ENCODE data around the gene XYLT1. TPM values are rescaled to one million over a fixed set of nuclear protein-coding genes. Genes with fewer than 3 reads are reported as not detected.

XYLT1 gene
- total RNA-seq, 1 experiment from 2014 or later, result 1.7 TPM

DNA sequence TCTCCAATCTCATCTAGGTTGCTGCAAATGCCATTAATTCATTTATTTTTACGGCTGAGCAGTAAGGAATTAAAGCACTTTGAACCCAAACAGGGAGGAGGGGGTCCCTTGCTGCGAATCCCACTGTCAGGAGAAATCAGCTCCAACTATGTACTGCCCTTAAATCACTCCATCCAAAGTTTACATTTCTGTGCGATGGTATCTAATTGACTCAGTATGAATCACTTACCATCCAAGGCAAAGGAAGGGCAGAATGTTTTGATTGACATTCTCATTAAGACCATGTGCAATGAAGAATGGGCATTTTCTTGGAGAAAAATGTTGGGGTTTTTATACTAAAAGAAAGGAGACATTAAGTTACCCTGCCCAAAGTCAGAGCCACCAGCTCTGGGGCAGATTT lies 47.7 kb upstream of the XYLT1 start:
- no peaks in the 10 kb centered on the region for H3F3A ChIP-seq (ENCODE audit: insufficient read depth, low read depth)
- H4K20me1 ChIP-seq (ENCODE audit: insufficient read depth), result no peaks in the 10 kb centered on the region
- H3K9me2 ChIP-seq (ENCODE audit: insufficient read depth), result no peaks in the 10 kb centered on the region
- no peak overlapping the region for H2AFZ ChIP-seq
- TF ChIP-seq, protein P1, sequence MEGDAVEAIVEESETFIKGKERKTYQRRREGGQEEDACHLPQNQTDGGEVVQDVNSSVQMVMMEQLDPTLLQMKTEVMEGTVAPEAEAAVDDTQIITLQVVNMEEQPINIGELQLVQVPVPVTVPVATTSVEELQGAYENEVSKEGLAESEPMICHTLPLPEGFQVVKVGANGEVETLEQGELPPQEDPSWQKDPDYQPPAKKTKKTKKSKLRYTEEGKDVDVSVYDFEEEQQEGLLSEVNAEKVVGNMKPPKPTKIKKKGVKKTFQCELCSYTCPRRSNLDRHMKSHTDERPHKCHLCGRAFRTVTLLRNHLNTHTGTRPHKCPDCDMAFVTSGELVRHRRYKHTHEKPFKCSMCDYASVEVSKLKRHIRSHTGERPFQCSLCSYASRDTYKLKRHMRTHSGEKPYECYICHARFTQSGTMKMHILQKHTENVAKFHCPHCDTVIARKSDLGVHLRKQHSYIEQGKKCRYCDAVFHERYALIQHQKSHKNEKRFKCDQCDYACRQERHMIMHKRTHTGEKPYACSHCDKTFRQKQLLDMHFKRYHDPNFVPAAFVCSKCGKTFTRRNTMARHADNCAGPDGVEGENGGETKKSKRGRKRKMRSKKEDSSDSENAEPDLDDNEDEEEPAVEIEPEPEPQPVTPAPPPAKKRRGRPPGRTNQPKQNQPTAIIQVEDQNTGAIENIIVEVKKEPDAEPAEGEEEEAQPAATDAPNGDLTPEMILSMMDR (conservative IDR thresholded peaks at IDR 0.05), result no peak
- no peak for TF ChIP-seq EZH2 (IDR thresholded peaks at IDR 0.05; ENCODE audit: low read depth)
- H3K36me3 ChIP-seq (ENCODE audit: low read depth), result no peaks in the 10 kb centered on the region
- POLR2A ChIA-PET (ENCODE audit: unreplicated experiment), result no interaction called here
- H3K4me3 ChIP-seq, result no peak overlapping the region
- no TSS peak for BruUV-seq (replicated peaks)
- no peak overlapping the region for H3K4me2 ChIP-seq
- no peaks in the 10 kb centered on the region for H3K79me2 ChIP-seq (ENCODE audit: low read depth)
- H3K27ac ChIP-seq, result no peak overlapping the region
- DNase-seq, result no peak
- H3K27me3 ChIP-seq (ENCODE audit: insufficient read depth, low read depth), result no peaks in the 10 kb centered on the region
- CTCF ChIA-PET, result no interaction called here
- H3K4me1 ChIP-seq (replicated peaks; ENCODE audit: insufficient read depth), result no peaks in the 10 kb centered on the region
- H3K9me3 ChIP-seq (ENCODE audit: insufficient read depth, low read depth), result no peaks in the 10 kb centered on the region
- intact Hi-C loops (cut with micrococcal nuclease; ENCODE audit: unreplicated experiment), result no loop called here

DNA sequence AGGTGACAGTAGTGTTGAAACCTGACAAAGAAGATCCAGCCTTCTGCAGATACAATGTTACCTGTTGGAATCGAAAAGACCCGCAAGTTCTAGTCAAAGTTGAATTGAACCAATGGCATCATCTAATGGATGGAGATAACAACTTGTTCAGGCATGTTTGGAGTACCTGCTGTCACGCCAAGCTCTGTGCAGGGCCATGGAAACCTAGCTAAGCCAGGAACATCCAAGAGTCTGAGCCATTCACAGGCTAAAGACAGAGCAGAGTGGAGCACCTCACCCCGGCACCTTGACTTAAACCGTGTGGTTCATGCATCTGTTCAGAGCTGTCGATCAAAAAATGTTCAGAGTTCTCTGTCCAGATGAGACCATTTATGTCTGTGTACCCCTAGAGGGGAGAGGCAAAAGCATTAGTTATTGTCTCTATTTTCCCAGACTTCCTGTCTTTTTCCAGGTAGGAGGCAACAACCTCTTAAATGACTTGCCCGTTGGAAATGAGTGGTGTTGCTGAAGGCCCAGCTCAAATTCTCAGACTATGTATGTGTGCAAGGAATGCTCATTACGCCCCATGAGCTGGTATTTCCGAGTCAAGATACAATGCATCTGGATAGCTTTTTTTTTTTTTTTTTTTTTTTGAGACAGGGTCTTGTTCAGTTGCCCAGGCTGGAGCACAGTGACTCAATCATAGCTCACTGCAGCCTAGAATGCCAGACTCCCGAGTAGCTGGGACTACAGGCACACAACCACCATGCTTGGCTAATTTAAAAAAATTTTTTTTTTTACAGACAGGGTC lies 44.9 kb upstream of the XYLT1 start:
- TF ChIP-seq, protein P1 (conservative IDR thresholded peaks at IDR 0.05), result no peak
- no peak for TF ChIP-seq EZH2 (IDR thresholded peaks at IDR 0.05; ENCODE audit: low read depth)
- no peaks in the 10 kb centered on the region for H3K79me2 ChIP-seq (ENCODE audit: low read depth)
- H3K4me2 ChIP-seq, result no peak overlapping the region
- DNase-seq, result no peak
- ChIA-PET POLR2A (ENCODE audit: unreplicated experiment) (no interaction called here), CTCF (interaction anchor here (0.6 kb wide), 1 partner anchor 13 kb away, joined by 4 read pairs; no protein-coding TSS in a partner anchor)
- H3K36me3 ChIP-seq (ENCODE audit: low read depth), result no peaks in the 10 kb centered on the region
- H3K4me3 ChIP-seq, result no peak overlapping the region
- H3K27me3 ChIP-seq (ENCODE audit: insufficient read depth, low read depth), result no peaks in the 10 kb centered on the region
- no peaks in the 10 kb centered on the region for H3K4me1 ChIP-seq (replicated peaks; ENCODE audit: insufficient read depth)
- no peaks in the 10 kb centered on the region for H3K9me2 ChIP-seq (ENCODE audit: insufficient read depth)
- no peak overlapping the region for H3K27ac ChIP-seq
- no peaks in the 10 kb centered on the region for H3K9me3 ChIP-seq (ENCODE audit: insufficient read depth, low read depth)
- BruUV-seq (replicated peaks), result no TSS peak
- H4K20me1 ChIP-seq (ENCODE audit: insufficient read depth), result no peaks in the 10 kb centered on the region
- intact Hi-C loops (cut with micrococcal nuclease; ENCODE audit: unreplicated experiment), result no loop called here
- no peak overlapping the region for H2AFZ ChIP-seq
- no peaks in the 10 kb centered on the region for H3F3A ChIP-seq (ENCODE audit: insufficient read depth, low read depth)

DNA sequence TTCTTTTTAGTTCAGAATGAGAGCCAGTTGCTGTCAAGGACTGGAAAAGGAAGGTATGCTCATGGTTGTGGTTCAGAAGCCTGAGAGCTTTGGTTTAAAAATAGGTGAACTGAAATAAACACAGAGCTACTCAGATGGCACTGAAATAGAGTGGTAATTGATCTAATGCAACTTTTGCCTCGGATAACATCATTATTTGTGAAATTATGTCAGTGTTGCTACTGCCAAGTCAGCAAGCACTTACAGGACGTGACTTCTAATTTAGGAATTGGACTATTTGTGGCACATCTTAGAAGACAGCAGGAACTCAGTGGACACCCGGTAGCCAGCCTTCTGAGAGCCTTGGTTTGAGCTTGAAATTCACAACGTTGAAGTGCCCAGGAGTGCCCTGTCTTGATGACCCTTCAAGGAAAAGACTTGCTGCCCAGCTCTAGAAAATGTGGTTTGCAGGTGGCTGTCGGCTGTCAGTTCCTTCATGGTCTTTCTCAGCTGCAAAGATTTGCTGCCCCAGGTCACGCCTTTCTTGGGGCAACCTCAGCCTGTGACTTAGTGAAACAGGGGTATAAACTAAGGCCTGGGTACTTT lies 42.0 kb upstream of the XYLT1 start:
- no peak overlapping the region for H3K4me2 ChIP-seq
- intact Hi-C loops (cut with micrococcal nuclease; ENCODE audit: unreplicated experiment), result no loop called here
- no peaks in the 10 kb centered on the region for H3K27me3 ChIP-seq (ENCODE audit: insufficient read depth, low read depth)
- no peaks in the 10 kb centered on the region for H3K9me2 ChIP-seq (ENCODE audit: insufficient read depth)
- no peaks in the 10 kb centered on the region for H3K79me2 ChIP-seq (ENCODE audit: low read depth)
- no peak for DNase-seq
- no TSS peak for BruUV-seq (replicated peaks)
- no peak overlapping the region for H2AFZ ChIP-seq
- H3F3A ChIP-seq (ENCODE audit: insufficient read depth, low read depth), result no peaks in the 10 kb centered on the region
- H3K4me1 ChIP-seq (replicated peaks; ENCODE audit: insufficient read depth), result no peaks in the 10 kb centered on the region
- no peaks in the 10 kb centered on the region for H3K9me3 ChIP-seq (ENCODE audit: insufficient read depth, low read depth)
- POLR2A ChIA-PET (ENCODE audit: unreplicated experiment), result no interaction called here
- TF ChIP-seq EZH2 (IDR thresholded peaks at IDR 0.05; ENCODE audit: low read depth), result no peak
- TF ChIP-seq, protein P1 (conservative IDR thresholded peaks at IDR 0.05), result no peak
- H3K27ac ChIP-seq, result no peak overlapping the region
- H3K36me3 ChIP-seq (ENCODE audit: low read depth), result no peaks in the 10 kb centered on the region
- no peak overlapping the region for H3K4me3 ChIP-seq
- no peaks in the 10 kb centered on the region for H4K20me1 ChIP-seq (ENCODE audit: insufficient read depth)
- CTCF ChIA-PET, result no interaction called here

Measured in PC-9 (cell line).